HTERT RPE-1 (cell line): ENCODE measurements around the gene DOCK1.

Source experiments
- in situ Hi-C: fragments of 300-500 bp; cut with MboI; formaldehyde crosslinking; loops from 4 replicates; pipeline ENCODE4 v1.14.3; 2020; ENCODE audit warnings: low sequenced_read_pairs

Gene DOCK1

GRCh38 chr10:127250031-127250430 lies 344.8 kb downstream of the DOCK1 start:
- in situ Hi-C loops, result no loop called here

GRCh38 chr10:127252818-127253217 lies 347.6 kb downstream of the DOCK1 start:
- in situ Hi-C loops, result no loop called here

DNA sequence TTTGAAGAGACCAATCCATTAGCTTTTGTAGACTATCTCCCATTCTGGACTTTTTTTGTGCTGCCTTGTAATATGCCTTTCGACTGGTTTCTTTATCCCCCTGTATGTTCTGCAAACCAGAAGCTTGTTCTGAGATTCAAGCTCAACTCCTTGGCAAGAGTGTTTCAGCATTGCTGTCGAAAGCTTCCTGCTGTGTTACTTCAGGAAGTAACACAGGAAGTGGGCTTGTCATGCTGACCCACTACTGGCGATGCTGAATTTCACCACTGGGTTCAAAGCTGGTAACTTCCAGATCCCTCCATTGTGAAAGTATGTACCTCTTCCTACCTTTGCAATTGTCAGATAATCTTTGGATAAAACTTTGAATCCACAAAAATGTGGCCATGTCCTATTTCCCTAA lies 349.0 kb downstream of the DOCK1 start:
- in situ Hi-C loops, result no loop called here

GRCh38 chr10:127257395-127257794 lies 352.2 kb downstream of the DOCK1 start:
- in situ Hi-C loops, result no loop called here

GRCh38 chr10:127259347-127259746 lies 354.1 kb downstream of the DOCK1 start:
- in situ Hi-C loops, result no loop called here

GRCh38 chr10:127262606-127263005 lies 357.4 kb downstream of the DOCK1 start:
- in situ Hi-C loops, result no loop called here

DNA sequence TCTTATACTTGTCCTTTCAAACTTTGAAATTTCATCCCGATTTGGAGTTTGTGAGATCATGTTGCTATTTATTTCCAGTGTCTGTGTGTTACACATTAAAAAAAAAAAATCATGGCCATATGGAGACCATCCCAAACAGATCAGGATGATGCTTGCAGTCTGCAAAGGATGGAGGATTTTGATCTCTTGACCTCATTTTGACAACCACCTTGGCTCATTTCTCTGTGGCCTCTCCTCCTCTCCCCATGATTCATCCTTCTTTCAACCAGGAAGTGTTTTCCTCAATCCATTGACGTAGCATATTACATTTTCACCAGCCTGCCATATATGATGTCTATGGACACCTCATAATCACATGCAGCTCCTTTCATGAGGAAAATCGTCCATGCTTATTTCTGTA lies 360.1 kb downstream of the DOCK1 start:
- in situ Hi-C loops, result no loop called here

- in situ Hi-C loops, result no loop called here
Measured at GRCh38 chr10:127266431-127266830, 361.2 kb downstream of the DOCK1 start.

GRCh38 chr10:127267442-127267841 lies 362.2 kb downstream of the DOCK1 start:
- in situ Hi-C loops, result no loop called here

- in situ Hi-C loops, result no loop called here
Measured at GRCh38 chr10:127272076-127272475, 366.8 kb downstream of the DOCK1 start.

- in situ Hi-C loops, result no loop called here
Measured at GRCh38 chr10:127275272-127275671, 370.0 kb downstream of the DOCK1 start.

- in situ Hi-C loops, result no loop called here
Measured at GRCh38 chr10:127275793-127276450, 370.7 kb downstream of the DOCK1 start.

- in situ Hi-C loops, result no loop called here
Measured at GRCh38 chr10:127276794-127277462, 371.7 kb downstream of the DOCK1 start.

GRCh38 chr10:127278001-127278400 lies 372.8 kb downstream of the DOCK1 start:
- in situ Hi-C loops, result no loop called here

- in situ Hi-C loops, result no loop called here
Measured at GRCh38 chr10:127279334-127279774, 374.1 kb downstream of the DOCK1 start.

DNA sequence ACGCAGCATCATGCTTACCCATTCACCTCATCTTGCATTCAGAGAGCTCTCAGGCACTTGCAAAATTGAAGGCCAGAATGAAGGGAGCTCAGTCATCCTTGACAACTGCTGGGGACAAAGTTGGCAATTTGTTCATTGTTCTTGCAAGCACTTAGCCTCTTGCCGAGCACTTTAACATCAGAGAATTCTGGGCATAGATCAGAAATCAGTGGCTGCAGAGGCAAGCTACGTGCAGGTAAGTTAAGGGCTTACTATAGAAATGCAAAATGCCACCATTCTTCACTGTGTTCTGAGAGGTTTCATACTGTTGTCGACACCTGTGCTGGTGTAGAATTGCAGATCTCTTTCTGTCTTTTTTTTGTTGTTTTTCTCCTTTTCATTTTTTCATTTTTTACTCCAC lies 375.2 kb downstream of the DOCK1 start:
- in situ Hi-C loops, result no loop called here

GRCh38 chr10:127283017-127283416 lies 377.8 kb downstream of the DOCK1 start:
- in situ Hi-C loops, result no loop called here

- in situ Hi-C loops, result no loop called here
Measured at GRCh38 chr10:127283576-127283975, 378.3 kb downstream of the DOCK1 start.

GRCh38 chr10:127290850-127291249 lies 385.6 kb downstream of the DOCK1 start:
- in situ Hi-C loops, result no loop called here

DNA sequence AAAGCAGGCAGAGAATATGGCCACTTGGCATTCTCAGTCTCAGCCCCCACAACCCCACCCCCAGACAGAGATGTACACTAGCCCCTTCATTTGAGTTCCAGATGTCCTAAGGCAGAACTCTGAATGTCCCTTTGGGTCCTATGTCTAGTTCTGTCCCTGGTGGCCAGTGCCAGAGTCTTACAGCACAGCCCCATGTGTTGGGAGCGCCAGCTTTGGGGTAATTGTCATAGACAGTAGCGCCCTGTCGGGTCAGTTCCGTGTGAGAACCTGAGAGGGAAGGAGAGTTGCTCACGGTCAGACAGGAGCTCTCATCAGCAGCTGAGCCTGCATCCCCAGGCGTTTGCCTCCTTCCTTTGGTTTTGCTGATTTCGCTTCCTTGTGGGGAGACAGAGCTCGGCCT lies 386.1 kb downstream of the DOCK1 start:
- in situ Hi-C loops, result no loop called here

- in situ Hi-C loops, result no loop called here
Measured at GRCh38 chr10:127292888-127293287, 387.7 kb downstream of the DOCK1 start.

DNA sequence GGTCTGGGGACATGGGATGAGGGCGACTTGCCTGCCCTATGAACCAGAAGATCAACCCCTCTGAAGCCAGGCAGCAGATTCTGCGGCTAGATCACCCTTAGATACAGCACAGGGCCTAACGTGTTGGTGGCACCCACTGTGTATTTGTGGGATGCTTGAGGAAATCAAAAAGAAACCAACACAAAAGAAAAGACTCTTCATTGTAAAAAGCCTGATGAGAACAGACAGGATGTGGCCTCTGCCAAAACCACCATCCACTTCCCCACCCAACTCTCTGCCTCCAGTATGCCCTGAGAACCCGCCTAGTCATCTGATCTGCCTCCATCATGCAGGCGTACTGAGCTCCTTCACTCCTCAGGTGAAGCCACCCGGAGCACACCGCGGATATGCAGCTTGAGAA lies 388.4 kb downstream of the DOCK1 start:
- in situ Hi-C loops, result no loop called here

- in situ Hi-C loops, result no loop called here
Measured at GRCh38 chr10:127296696-127297095, 391.5 kb downstream of the DOCK1 start.
